ENCODE results near the gene ALDH1A2.

The ALDH1A2 gene

GRCh38 chr15:57916695-57917094, 148.8 kb downstream of the ALDH1A2 start:
- Histone ChIP-seq H2AK5ac (ENCODE audit: low read depth, low read length) (no peak overlapping the region), H3K14ac (ENCODE audit: low read length) (no peak overlapping the region), H2BK120ac (ENCODE audit: low read depth, low read length) (no peak overlapping the region), H4K8ac (ENCODE audit: low read depth, low read length) (no peak overlapping the region), H3K4ac (ENCODE audit: low read length) (no peak overlapping the region), H2AFZ (ENCODE audit: low read length) (no peak overlapping the region), H4K91ac (ENCODE audit: low read depth, low read length, poor library complexity) (no peak overlapping the region), H2BK12ac (ENCODE audit: low read length) (no peak overlapping the region), H3K27me3 (ENCODE audit: control insufficient read depth in 3 of 3, insufficient read depth in 3 of 3, low read depth in 1 of 3, low read length in 3 of 3) (peaks cover 0 to 2% (median 0%) of the 10 kb centered on the region in 3 experiments), H2BK5ac (ENCODE audit: low read length) (no peak overlapping the region), H3K4me1 (ENCODE audit: control insufficient read depth in 2 of 2, insufficient read depth in 1 of 2, low read depth in 1 of 2, low read length in 2 of 2) (no peaks in the 10 kb centered on the region), H3K27ac (replicated peaks; ENCODE audit: low read length) (no peak overlapping the region), H3K4me2 (ENCODE audit: insufficient read depth, low read length, poor library complexity, severe bottlenecking) (no peak overlapping the region), H3K4me3 (ENCODE audit: low read length in 2 of 2) (no peak overlapping the region), H3K9me3 (replicated peaks in 1 of 2; ENCODE audit: control insufficient read depth in 2 of 2, insufficient read depth in 1 of 2, low read depth in 1 of 2, low read length in 2 of 2) (no peaks in the 10 kb centered on the region), H3K9ac (ENCODE audit: low read depth, low read length, poor library complexity) (no peak overlapping the region), H2BK15ac (ENCODE audit: low read length) (no peak overlapping the region), H3K23ac (ENCODE audit: low read depth, low read length, poor library complexity) (no peak overlapping the region), H3K18ac (ENCODE audit: low read length) (no peak overlapping the region), H3K36me3 (replicated peaks in 1 of 2; ENCODE audit: control insufficient read depth in 2 of 2, insufficient read depth in 2 of 2, low read length in 2 of 2) (no peaks in the 10 kb centered on the region), H3K79me1 (ENCODE audit: low read depth, low read length) (no peaks in the 10 kb centered on the region)
- WGBS, 2 donors (ENCODE audit: extremely low coverage in 2 of 2, insufficient read length in 2 of 2, insufficient replicate concordance in 1 of 2) = no CpG with 5 or more reads among the region's 8 CpGs
- DNase-seq (ENCODE audit: low spot score) = no peak

GRCh38 chr15:57915827-57916531, 149.5 kb downstream of the ALDH1A2 start:
- Histone ChIP-seq H3K9me3 (replicated peaks in 1 of 2; ENCODE audit: control insufficient read depth in 2 of 2, insufficient read depth in 1 of 2, low read depth in 1 of 2, low read length in 2 of 2) (no peaks in the 10 kb centered on the region), H3K4me1 (ENCODE audit: control insufficient read depth in 2 of 2, insufficient read depth in 1 of 2, low read depth in 1 of 2, low read length in 2 of 2) (no peaks in the 10 kb centered on the region), H3K4me3 (ENCODE audit: low read length in 2 of 2) (no peak overlapping the region), H3K18ac (ENCODE audit: low read length) (peak overlapping the region; percentile 31), H2BK12ac (ENCODE audit: low read length) (no peak overlapping the region), H3K4me2 (ENCODE audit: insufficient read depth, low read length, poor library complexity, severe bottlenecking) (no peak overlapping the region), H3K23ac (ENCODE audit: low read depth, low read length, poor library complexity) (no peak overlapping the region), H4K91ac (ENCODE audit: low read depth, low read length, poor library complexity) (no peak overlapping the region), H2BK120ac (ENCODE audit: low read depth, low read length) (no peak overlapping the region), H2BK5ac (ENCODE audit: low read length) (no peak overlapping the region), H2BK15ac (ENCODE audit: low read length) (no peak overlapping the region), H2AK5ac (ENCODE audit: low read depth, low read length) (no peak overlapping the region), H2AFZ (ENCODE audit: low read length) (no peak overlapping the region), H3K9ac (ENCODE audit: low read depth, low read length, poor library complexity) (peak overlapping the region; percentile 24), H3K14ac (ENCODE audit: low read length) (no peak overlapping the region), H4K8ac (ENCODE audit: low read depth, low read length) (no peak overlapping the region), H3K27me3 (ENCODE audit: control insufficient read depth in 3 of 3, insufficient read depth in 3 of 3, low read depth in 1 of 3, low read length in 3 of 3) (peaks cover 0 to 2% (median 0%) of the 10 kb centered on the region in 3 experiments), H3K4ac (ENCODE audit: low read length) (no peak overlapping the region), H3K27ac (replicated peaks; ENCODE audit: low read length) (no peak overlapping the region), H3K79me1 (ENCODE audit: low read depth, low read length) (no peaks in the 10 kb centered on the region), H3K36me3 (replicated peaks in 1 of 2; ENCODE audit: control insufficient read depth in 2 of 2, insufficient read depth in 2 of 2, low read length in 2 of 2) (no peaks in the 10 kb centered on the region)
- WGBS, 2 donors (ENCODE audit: extremely low coverage in 2 of 2, insufficient read length in 2 of 2, insufficient replicate concordance in 1 of 2) = no CpG with 5 or more reads among the region's 15 CpGs
- DNase-seq (ENCODE audit: low spot score) = no peak

- Histone ChIP-seq H3K4me1 (ENCODE audit: control insufficient read depth in 2 of 2, insufficient read depth in 1 of 2, low read depth in 1 of 2, low read length in 2 of 2) (no peaks in the 10 kb centered on the region), H2BK5ac (ENCODE audit: low read length) (no peak overlapping the region), H3K9me3 (replicated peaks in 1 of 2; ENCODE audit: control insufficient read depth in 2 of 2, insufficient read depth in 1 of 2, low read depth in 1 of 2, low read length in 2 of 2) (no peaks in the 10 kb centered on the region), H3K36me3 (replicated peaks in 1 of 2; ENCODE audit: control insufficient read depth in 2 of 2, insufficient read depth in 2 of 2, low read length in 2 of 2) (no peaks in the 10 kb centered on the region), H3K9ac (ENCODE audit: low read depth, low read length, poor library complexity) (no peak overlapping the region), H4K91ac (ENCODE audit: low read depth, low read length, poor library complexity) (no peak overlapping the region), H2BK15ac (ENCODE audit: low read length) (no peak overlapping the region), H2AK5ac (ENCODE audit: low read depth, low read length) (no peak overlapping the region), H3K79me1 (ENCODE audit: low read depth, low read length) (no peaks in the 10 kb centered on the region), H3K4me3 (ENCODE audit: low read length in 2 of 2) (no peak overlapping the region), H2BK120ac (ENCODE audit: low read depth, low read length) (no peak overlapping the region), H3K23ac (ENCODE audit: low read depth, low read length, poor library complexity) (no peak overlapping the region), H3K4me2 (ENCODE audit: insufficient read depth, low read length, poor library complexity, severe bottlenecking) (no peak overlapping the region), H3K27ac (replicated peaks; ENCODE audit: low read length) (no peak overlapping the region), H2BK12ac (ENCODE audit: low read length) (no peak overlapping the region), H3K27me3 (ENCODE audit: control insufficient read depth in 3 of 3, insufficient read depth in 3 of 3, low read depth in 1 of 3, low read length in 3 of 3) (peaks cover 0 to 2% (median 0%) of the 10 kb centered on the region in 3 experiments), H2AFZ (ENCODE audit: low read length) (no peak overlapping the region), H4K8ac (ENCODE audit: low read depth, low read length) (no peak overlapping the region), H3K18ac (ENCODE audit: low read length) (no peak overlapping the region), H3K4ac (ENCODE audit: low read length) (no peak overlapping the region), H3K14ac (ENCODE audit: low read length) (no peak overlapping the region)
- no peak for DNase-seq (ENCODE audit: low spot score)
- WGBS, 2 donors (ENCODE audit: extremely low coverage in 2 of 2, insufficient read length in 2 of 2, insufficient replicate concordance in 1 of 2) = no CpG with 5 or more reads among the region's 9 CpGs
Measured at GRCh38 chr15:57914350-57915055, 151.0 kb downstream of the ALDH1A2 start.

GRCh38 chr15:57911247-57911646, 154.3 kb downstream of the ALDH1A2 start:
- no CpG with 5 or more reads among the region's 1 CpG for WGBS, 2 donors (ENCODE audit: extremely low coverage in 2 of 2, insufficient read length in 2 of 2, insufficient replicate concordance in 1 of 2)
- no peak overlapping the region for H2BK15ac ChIP-seq (ENCODE audit: low read length)
- no peak overlapping the region for H3K4me2 ChIP-seq (ENCODE audit: insufficient read depth, low read length, poor library complexity, severe bottlenecking)
- no peak overlapping the region for H3K4ac ChIP-seq (ENCODE audit: low read length)
- no peak overlapping the region for H4K8ac ChIP-seq (ENCODE audit: low read depth, low read length)
- H4K91ac ChIP-seq (ENCODE audit: low read depth, low read length, poor library complexity) = no peak overlapping the region
- H3K14ac ChIP-seq (ENCODE audit: low read length) = no peak overlapping the region
- H2AFZ ChIP-seq (ENCODE audit: low read length) = no peak overlapping the region
- no peak overlapping the region for H3K4me3 ChIP-seq (ENCODE audit: low read length in 2 of 2)
- no peak overlapping the region for H3K23ac ChIP-seq (ENCODE audit: low read depth, low read length, poor library complexity)
- no peak overlapping the region for H2BK5ac ChIP-seq (ENCODE audit: low read length)
- no peaks in the 10 kb centered on the region for H3K9me3 ChIP-seq (replicated peaks in 1 of 2; ENCODE audit: control insufficient read depth in 2 of 2, insufficient read depth in 1 of 2, low read depth in 1 of 2, low read length in 2 of 2)
- DNase-seq (ENCODE audit: low spot score) = no peak
- no peaks in the 10 kb centered on the region for H3K79me1 ChIP-seq (ENCODE audit: low read depth, low read length)
- H3K9ac ChIP-seq (ENCODE audit: low read depth, low read length, poor library complexity) = no peak overlapping the region
- no peak overlapping the region for H2BK12ac ChIP-seq (ENCODE audit: low read length)
- no peak overlapping the region for H2BK120ac ChIP-seq (ENCODE audit: low read depth, low read length)
- H3K4me1 ChIP-seq (ENCODE audit: control insufficient read depth in 2 of 2, insufficient read depth in 1 of 2, low read depth in 1 of 2, low read length in 2 of 2) = no peaks in the 10 kb centered on the region
- H3K36me3 ChIP-seq (replicated peaks in 1 of 2; ENCODE audit: control insufficient read depth in 2 of 2, insufficient read depth in 2 of 2, low read length in 2 of 2) = no peaks in the 10 kb centered on the region
- peaks cover 0 to 2% (median 0%) of the 10 kb centered on the region in 3 experiments for H3K27me3 ChIP-seq (ENCODE audit: control insufficient read depth in 3 of 3, insufficient read depth in 3 of 3, low read depth in 1 of 3, low read length in 3 of 3)
- no peak overlapping the region for H3K18ac ChIP-seq (ENCODE audit: low read length)
- H3K27ac ChIP-seq (replicated peaks; ENCODE audit: low read length) = no peak overlapping the region
- H2AK5ac ChIP-seq (ENCODE audit: low read depth, low read length) = no peak overlapping the region

All from neuronal stem cell (in vitro differentiated cells).